IMR-90 (cell line): ENCODE results near the gene AKR7A2. TPM values are rescaled to one million over a fixed set of nuclear protein-coding genes. Genes with fewer than 3 reads are reported as not detected.

Source experiments
- ATAC-seq: fragments of 200-7000 bp; cut with Tn5 transposase; 2 replicates; pipeline ENCODE4 v1.9.1; 2020; ENCODE audit warnings: low read depth, mild to moderate bottlenecking, moderate library complexity
- BruUV-seq: library from RNA; stranded (reverse); fragments of 400-500 nt; replicated peaks from 2 replicates; lab custom pipeline; 2021; lab: Mats Ljungman, UMichigan
- CTCF ChIA-PET: fragments of 300-600 bp; formaldehyde crosslinking; extraction: SDS; loops from one replicate; lab custom pipeline; 2021; ENCODE audit warnings: antibody characterized with exemption; lab: Yijun Ruan, JAX
- POLR2A ChIA-PET: fragments of 300-600 bp; sonication (Branson Sonifier 250); formaldehyde crosslinking; loops from one replicate; lab custom pipeline; 2022; ENCODE audit warnings: antibody characterized with exemption; ENCODE audit not compliant: unreplicated experiment; lab: Charles Lee
- DNase-seq: peaks from one replicate; pipeline ENCODE4 v3.0.0; 2013
- H2AFZ ChIP-seq: replicated peaks from 2 replicates; pipeline ENCODE3; 2013; ENCODE audit warnings: low read length, mild to moderate bottlenecking; ENCODE audit not compliant: poor library complexity
- H2AK5ac ChIP-seq: 2 replicates; pipeline ENCODE4 v1.6.1; 2013; ENCODE audit warnings: low read depth, low read length, inconsistent platforms
- H2AK9ac ChIP-seq: replicated peaks from 2 replicates; pipeline ENCODE3; 2013; ENCODE audit warnings: mild to moderate bottlenecking, low read depth, low read length, moderate library complexity; ENCODE audit not compliant: poor library complexity
- H2BK120ac ChIP-seq: 2 replicates; pipeline ENCODE4 v1.6.1; 2013; ENCODE audit warnings: low read depth, low read length, inconsistent platforms
- H2BK15ac ChIP-seq: 3 replicates; pipeline ENCODE4 v1.6.1; 2013; ENCODE audit warnings: low read depth, low read length, inconsistent platforms
- H2BK20ac ChIP-seq: 2 replicates; pipeline ENCODE4 v1.6.1; 2013; ENCODE audit warnings: low read depth, mild to moderate bottlenecking, inconsistent platforms, low read length, moderate library complexity
- H2BK5ac ChIP-seq: 2 replicates; pipeline ENCODE4 v1.6.1; 2013; ENCODE audit warnings: mild to moderate bottlenecking, low read depth, low read length, inconsistent platforms; ENCODE audit not compliant: poor library complexity, severe bottlenecking
- H3K14ac ChIP-seq: replicated peaks from 2 replicates; pipeline ENCODE4 v1.6.1; 2013; ENCODE audit warnings: low read depth, low read length, inconsistent platforms
- H3K18ac ChIP-seq: 2 replicates; pipeline ENCODE4 v1.6.1; 2013; ENCODE audit warnings: low read depth, low read length, control low read depth
- H3K23ac ChIP-seq: 2 replicates; pipeline ENCODE4 v1.6.1; 2013; ENCODE audit warnings: low read depth, low read length, inconsistent platforms
- H3K27ac ChIP-seq: 2 replicates; pipeline ENCODE4 v1.5.1; 2013; ENCODE audit warnings: mild to moderate bottlenecking, control low read depth, low read length; ENCODE audit not compliant: insufficient read depth
- H3K27me3 ChIP-seq: 2 replicates; pipeline ENCODE4 v1.6.1; 2013; ENCODE audit warnings: low read length; ENCODE audit not compliant: control insufficient read depth, insufficient read depth
- H3K36me3 ChIP-seq: 2 replicates; pipeline ENCODE4 v1.6.1; 2013; ENCODE audit warnings: low read length, mixed read lengths; ENCODE audit not compliant: control insufficient read depth, insufficient read depth
- H3K4ac ChIP-seq: 2 replicates; pipeline ENCODE4 v1.6.1; 2013; ENCODE audit warnings: low read depth, low read length, inconsistent platforms
- H3K4me1 ChIP-seq: 2 replicates; pipeline ENCODE4 v1.6.1; 2013; ENCODE audit warnings: low read length, mixed read lengths; ENCODE audit not compliant: control insufficient read depth, insufficient read depth
- H3K4me2 ChIP-seq: 2 replicates; pipeline ENCODE4 v1.6.1; 2013; ENCODE audit warnings: low read depth, mild to moderate bottlenecking, control low read depth, low read length, moderate library complexity
- H3K4me3 ChIP-seq: 2 replicates; pipeline ENCODE4 v1.5.1; 2013; ENCODE audit warnings: low read depth, mild to moderate bottlenecking, control low read depth, low read length, moderate library complexity; ENCODE audit not compliant: insufficient read depth
- H3K56ac ChIP-seq: 2 replicates; pipeline ENCODE4 v1.6.1; 2013; ENCODE audit warnings: low read length, inconsistent platforms; ENCODE audit not compliant: insufficient read depth; ENCODE audit errors: extremely low read depth
- H3K79me1 ChIP-seq, 2 experiments: 2 replicates each; pipeline ENCODE4 v1.6.1; 2013; ENCODE audit warnings: low read length in 2 of 2, inconsistent platforms in 1 of 2, low read depth in 1 of 2
- H3K9ac ChIP-seq: 2 replicates; pipeline ENCODE4 v1.6.1; 2013; ENCODE audit warnings: low read depth, low read length, control low read depth
- H3K9me1 ChIP-seq: 2 replicates; pipeline ENCODE4 v1.6.1; 2013; ENCODE audit warnings: low read length, inconsistent platforms; ENCODE audit not compliant: insufficient read depth
- H3K9me3 ChIP-seq: 2 replicates; pipeline ENCODE4 v1.6.1; 2013; ENCODE audit warnings: low read length; ENCODE audit not compliant: control insufficient read depth, insufficient read depth
- H4K20me1 ChIP-seq: 2 replicates; pipeline ENCODE4 v1.6.1; 2013; ENCODE audit warnings: low read length, inconsistent platforms; ENCODE audit not compliant: insufficient read depth
- H4K5ac ChIP-seq: 2 replicates; pipeline ENCODE4 v1.6.1; 2013; ENCODE audit warnings: mild to moderate bottlenecking, low read depth, low read length, control low read depth
- H4K8ac ChIP-seq, 2 experiments: 2 replicates each; pipeline ENCODE4 v1.6.1; 2013; ENCODE audit warnings: low read depth in 2 of 2, low read length in 2 of 2, control low read depth in 1 of 2, inconsistent platforms in 1 of 2
- H4K91ac ChIP-seq: 2 replicates; pipeline ENCODE4 v1.6.1; 2013; ENCODE audit warnings: low read depth, low read length, inconsistent platforms; ENCODE audit not compliant: insufficient read depth
- CEBPB ChIP-seq: IDR thresholded peaks from 2 replicates; pipeline ENCODE4 v1.6.1; 2012; ENCODE audit warnings: low read depth, low read length, improper control_type of control experiment
- CTCF ChIP-seq: conservative IDR thresholded peaks from 2 replicates; pipeline ENCODE4 v1.5.1; 2012; ENCODE audit warnings: mild to moderate bottlenecking, low read depth, low read length, improper control_type of control experiment
- ELK1 ChIP-seq: fragments of 150-350 bp; IDR thresholded peaks from 2 replicates; pipeline ENCODE4 v1.6.1; 2016; ENCODE audit warnings: low read depth, mild to moderate bottlenecking, low read length, moderate library complexity, borderline replicate concordance
- FOS ChIP-seq: fragments of 150-350 bp; IDR thresholded peaks from 2 replicates; pipeline ENCODE4 v1.6.1; 2016; ENCODE audit warnings: low read depth, low read length
- NFE2L2 ChIP-seq: fragments of 150-350 bp; IDR thresholded peaks from 2 replicates; pipeline ENCODE4 v1.6.1; 2016; ENCODE audit warnings: low read depth, mild to moderate bottlenecking, low read length
- POLR2A ChIP-seq: IDR thresholded peaks from 2 replicates; pipeline ENCODE4 v1.6.1; 2012; ENCODE audit warnings: mild to moderate bottlenecking, low read depth, low read length
- RAD21 ChIP-seq: IDR thresholded peaks from 2 replicates; pipeline ENCODE4 v1.6.1; 2012; ENCODE audit warnings: low read length, improper control_type of control experiment
- RCOR1 ChIP-seq: IDR thresholded peaks from 2 replicates; pipeline ENCODE4 v1.6.1; 2012; ENCODE audit warnings: mild to moderate bottlenecking, low read length, improper control_type of control experiment; ENCODE audit not compliant: insufficient replicate concordance
- RFX5 ChIP-seq: IDR thresholded peaks from 2 replicates; pipeline ENCODE4 v1.8.0; 2012; ENCODE audit warnings: low read depth, mild to moderate bottlenecking, low read length, moderate library complexity
- SMC3 ChIP-seq: fragments of 150-350 bp; IDR thresholded peaks from 2 replicates; pipeline ENCODE4 v1.6.1; 2016; ENCODE audit warnings: low read depth, mild to moderate bottlenecking, antibody characterized with exemption, low read length, moderate library complexity
- USF2 ChIP-seq: fragments of 150-350 bp; IDR thresholded peaks from 2 replicates; pipeline ENCODE4 v1.6.1; 2017; ENCODE audit warnings: mild to moderate bottlenecking, antibody characterized with exemption, low read length, low read depth
- WGBS, 2 experiments: methylation state at CpG; one replicate each; pipeline versions ENCODE4 v1.1.5 to v1.1.7; 2013; ENCODE audit warnings: missing lambda C conversion rate in 2 of 2; ENCODE audit not compliant: insufficient read length in 1 of 2; ENCODE audit errors: extremely low coverage in 2 of 2; 5-methylcytosine and 5-hydroxymethylcytosine counted together
- dilution Hi-C: fragments of 300-500 bp; cut with HindIII; formaldehyde crosslinking; loops from one replicate; pipeline ENCODE4 v1.14.3; 2018; ENCODE audit warnings: low sequenced_read_pairs; ENCODE audit not compliant: unreplicated experiment
- in situ Hi-C: fragments of 300-500 bp; cut with MboI; formaldehyde crosslinking; loops from 3 replicates; pipeline ENCODE4 v1.14.3; 2019; ENCODE audit warnings: low sequenced_read_pairs, inconsistent platforms, mixed read lengths
- intact Hi-C: fragments of 100-400 bp; cut with micrococcal nuclease; formaldehyde crosslinking; loops from 2 replicates; pipeline ENCODE4 v1.10.0; 2022
- polyA plus RNA-seq, 3 experiments: library from polyadenylated mRNA; depleted of rRNA; stranded (reverse); fragments of >200 nt; gene quantifications; 2 replicates each; pipeline ENCODE4 v1.2.3, GENCODE V29; 2012; ENCODE audit warnings: low replicate concordance in 1 of 3
- total RNA-seq: library from RNA; depleted of rRNA; stranded (reverse); fragments of >200 nt; gene quantifications from 2 replicates; pipeline ENCODE4 v1.2.3, GENCODE V29; 2012

Gene AKR7A2
- total and polyA plus RNA-seq, 2 of the 4 experiments (the other 2 are of a cell fraction) = 55.8 to 60.2 TPM

GRCh38 chr1:19300211-19300610 lies 11.7 kb downstream of the AKR7A2 start:
- BruUV-seq = no TSS peak
- no peak overlapping the region for H3K18ac ChIP-seq
- no peak overlapping the region for H3K23ac ChIP-seq
- H3K79me1 ChIP-seq = no peaks in the 10 kb centered on the region
- no peaks in the 10 kb centered on the region for H3K4me1 ChIP-seq
- H3K9ac ChIP-seq = no peak overlapping the region
- no peaks in the 10 kb centered on the region for H3K9me1 ChIP-seq
- H2AK9ac ChIP-seq = no peak overlapping the region
- H4K91ac ChIP-seq = no peak overlapping the region
- dilution Hi-C loops = no loop called here
- H3K4ac ChIP-seq = no peak overlapping the region
- H3K14ac ChIP-seq = no peak overlapping the region
- POLR2A ChIA-PET = no interaction called here
- TF ChIP-seq SMC3 (no peak), FOS (no peak), ELK1 (no peak), USF2 (no peak), RFX5 (no peak), CEBPB (no peak), RCOR1 (no peak), NFE2L2 (no peak), POLR2A (no peak), CTCF (no peak), RAD21 (no peak)
- H2BK120ac ChIP-seq = no peak overlapping the region
- H4K20me1 ChIP-seq = no peaks in the 10 kb centered on the region
- H2AFZ ChIP-seq = no peak overlapping the region
- no peak overlapping the region for H3K27ac ChIP-seq
- no peaks in the 10 kb centered on the region for H3K27me3 ChIP-seq
- H3K4me3 ChIP-seq = no peak overlapping the region
- intact Hi-C loops = no loop called here
- H2BK5ac ChIP-seq = no peak overlapping the region
- no peak overlapping the region for H2BK15ac ChIP-seq
- no peak overlapping the region for H4K5ac ChIP-seq
- H2BK20ac ChIP-seq = no peak overlapping the region
- WGBS, 2 experiments = 82% methylated on average over 2 of the region's 2 CpGs; no CpG with 5 or more reads in 1 of the 2 experiments
- CTCF ChIA-PET = no interaction called here
- H3K9me3 ChIP-seq = peaks cover 5% of the 10 kb centered on the region
- in situ Hi-C loops = no loop called here
- peaks cover 27% of the 10 kb centered on the region for H3K36me3 ChIP-seq
- no peak overlapping the region for H3K4me2 ChIP-seq
- no peak overlapping the region for H2AK5ac ChIP-seq
- H4K8ac ChIP-seq = no peak overlapping the region
- H3K56ac ChIP-seq = no peak overlapping the region
- DNase-seq = no peak
- ATAC-seq = no peak
